ENCODE results near the gene PDIA6. TPM values are rescaled to one million over a fixed set of nuclear protein-coding genes. Genes with fewer than 3 reads are reported as not detected.

PDIA6 gene
- total and polyA plus RNA-seq, 9 of the 15 experiments (the other 6 are each of a cell fraction or from before 2014, with no cell fraction given): 166 to 268 (median 229) TPM

DNA sequence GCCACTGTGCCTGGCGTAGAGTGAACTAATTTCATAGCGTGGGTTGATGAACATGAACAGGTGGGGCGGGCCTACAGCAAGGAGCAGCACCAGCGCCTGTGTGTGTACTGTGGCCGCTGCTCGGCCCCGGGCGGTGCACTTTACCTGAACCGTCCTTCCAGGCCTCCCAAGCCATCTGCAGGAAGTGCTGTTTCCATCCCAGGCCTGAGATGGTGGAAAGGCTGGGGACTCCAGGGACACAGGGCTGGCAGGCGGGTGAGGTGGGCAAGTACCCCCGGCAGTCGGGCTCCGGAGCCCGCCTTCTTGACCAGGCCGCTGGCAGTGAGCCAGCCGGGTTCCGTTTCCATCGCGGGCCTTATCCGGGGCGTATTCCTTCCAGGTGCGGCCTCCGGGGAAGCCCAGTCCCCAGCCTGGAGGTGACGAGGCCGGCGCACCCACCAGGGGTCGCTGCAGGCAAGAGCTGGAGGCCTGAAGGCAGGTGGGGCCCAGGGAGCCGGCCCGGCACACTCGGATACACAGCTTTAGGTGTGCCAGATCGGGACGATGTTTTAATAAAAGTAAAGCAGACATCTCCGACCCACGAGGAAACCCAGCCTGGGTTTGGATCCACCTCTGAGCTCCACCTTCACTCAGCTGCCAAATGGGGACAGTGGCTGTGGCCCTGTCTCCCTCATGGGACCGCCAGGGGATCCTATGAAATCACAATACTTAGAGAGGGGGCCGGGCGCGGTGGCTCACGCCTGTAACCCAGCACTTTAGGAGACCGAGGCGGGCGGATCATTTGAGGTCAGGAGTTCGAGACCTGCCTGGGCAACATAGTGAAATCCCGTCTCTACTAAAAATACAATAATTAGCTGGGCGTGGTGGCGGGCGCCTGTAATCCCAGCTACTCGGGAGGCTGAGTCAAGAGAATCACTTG lies 22.7 kb upstream of the PDIA6 start (continued):
- TF ChIP-seq ZBTB11 (CRISPR knock-in tag; IDR thresholded peaks at IDR 0.05) (no peak), FOS (IDR thresholded peaks at IDR 0.05; ENCODE audit: extremely low read depth, insufficient read length) (no peak), SP2 (IDR thresholded peaks at IDR 0.05; ENCODE audit: extremely low read depth, low read depth, low read length, poor library complexity, severe bottlenecking) (no peak), DMBX1 (CRISPR knock-in tag; IDR thresholded peaks at IDR 0.05; ENCODE audit: borderline replicate concordance) (no peak), CXXC5 (CRISPR knock-in tag; IDR thresholded peaks at IDR 0.05) (0 out of 2 replicates have a peak, but pooled peaks have one; percentile 14), MTA3 (IDR thresholded peaks at IDR 0.05; ENCODE audit: borderline replicate concordance) (no peak), YY1 (IDR thresholded peaks at IDR 0.05; ENCODE audit: borderline replicate concordance in 1 of 3, control insufficient read depth in 1 of 3, extremely low read depth in 1 of 3, insufficient read depth in 3 of 3, insufficient read length in 1 of 3, insufficient replicate concordance in 2 of 3, low read depth in 1 of 3, low read length in 2 of 3) (peak in 1 of 3 experiments; percentile 15), HDAC1 (IDR thresholded peaks at IDR 0.05) (no peak), ESRRA (IDR thresholded peaks at IDR 0.05; ENCODE audit: borderline replicate concordance, low read depth) (no peak), GTF2E2 (tag; IDR thresholded peaks at IDR 0.05) (no peak), MAZ (CRISPR knock-in tag; conservative IDR thresholded peaks at IDR 0.05 in 1 of 2, IDR thresholded peaks at IDR 0.05 in 1 of 2) (peak in 1 of 2 experiments; percentile 77; a peak in 2 of 4 replicates), IRF2 (CRISPR knock-in tag; IDR thresholded peaks at IDR 0.05) (no peak), SRF (CRISPR knock-in tag; IDR thresholded peaks at IDR 0.05) (0 out of 4 replicates have a peak, but pooled peaks of 1 of the 2 experiments have one; percentile 27), CEBPZ (IDR thresholded peaks at IDR 0.05; ENCODE audit: borderline replicate concordance, low read depth, low read length) (no peak), XRCC5 (IDR thresholded peaks at IDR 0.05; ENCODE audit: low read depth, low read length) (0 out of 2 replicates have a peak, but pooled peaks have one; percentile 56)

All from K562 (cell line).